ENCODE measurements around the gene LMLN. TPM values are rescaled to one million over a fixed set of nuclear protein-coding genes. Genes with fewer than 3 reads are reported as not detected.
"Not testable (repeated sequence)": the region's sequence is repeated elsewhere in the genome, so short reads cannot be mapped to it uniquely, and the experiment has no call there.

Gene LMLN
- total RNA-seq, 2 experiments from 2014 or later, result 3.5 to 3.6 TPM

DNA sequence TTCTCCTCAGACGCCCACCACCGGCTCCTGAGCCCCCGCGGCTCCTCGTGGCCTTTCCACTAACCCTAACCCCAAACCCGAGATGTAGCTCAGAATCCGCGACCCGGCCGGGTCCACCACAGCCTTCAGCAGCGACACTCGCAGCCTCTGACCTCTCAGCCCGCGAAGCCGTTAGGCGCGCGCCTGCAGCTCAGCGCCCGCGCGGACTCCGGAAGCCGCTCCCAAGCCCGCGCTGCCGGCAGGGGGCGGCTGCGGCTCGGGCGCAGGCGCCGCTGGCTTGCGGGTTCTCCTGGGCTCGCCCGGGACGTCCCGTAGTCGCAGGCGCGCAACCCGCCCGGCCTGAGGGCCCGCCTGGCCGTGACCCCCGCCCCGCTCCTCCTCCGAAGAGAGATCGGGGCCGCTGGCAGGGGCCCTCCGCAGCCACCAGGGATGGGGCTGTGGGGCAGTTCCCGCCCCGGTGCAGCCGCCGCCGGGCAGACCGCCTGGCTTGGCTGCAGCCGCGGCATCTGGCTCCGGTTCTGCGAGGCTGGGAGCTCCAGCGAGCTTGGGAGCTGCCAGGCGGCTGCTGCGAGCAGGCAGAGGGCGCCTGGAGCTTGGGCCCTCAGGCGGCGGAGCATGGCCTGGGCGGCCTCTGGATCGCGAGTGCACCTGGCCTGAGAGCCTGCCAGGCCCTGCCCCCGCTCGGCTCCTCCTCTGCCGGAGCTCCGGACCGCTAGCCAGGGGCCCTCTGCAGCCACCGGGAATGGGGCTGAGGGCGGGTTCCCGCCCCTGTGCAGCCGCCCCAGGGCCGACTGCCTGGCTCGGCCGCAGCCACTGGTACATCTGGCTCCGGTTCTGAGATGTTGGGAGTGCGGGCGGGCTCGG is 120.7 kb downstream of the LMLN start:
- Mint-ChIP-seq H3K4me1 (ENCODE audit: low read depth) (peaks cover 10% of the 10 kb centered on the region), H3K9me3 (peaks cover 3% of the 10 kb centered on the region), H3K27me3 (peaks cover 62% of the 10 kb centered on the region), H3K27ac (no peak overlapping the region), H3K36me3 (ENCODE audit: low read depth) (no peaks in the 10 kb centered on the region), H3K4me3 (peak overlapping the region; percentile 70)
- H3K36me3 ChIP-seq (ENCODE audit: insufficient read depth, low read length), result no peaks in the 10 kb centered on the region
- H3K27ac ChIP-seq (ENCODE audit: low read depth in 1 of 2, low read length in 2 of 2), result no peak overlapping the region
- peak; percentile 59 to 90 (median 70) for DNase-seq
- H3K4me3 ChIP-seq (ENCODE audit: low read length), result peak overlapping the region; percentile 71
- H3K9me3 ChIP-seq (ENCODE audit: control insufficient read depth in 1 of 2, insufficient read depth in 1 of 2, low read length in 2 of 2), result peaks cover 7 to 11% of the 10 kb centered on the region in 2 experiments
- POLR2A ChIA-PET, result interaction anchor here (0.6 to 1.3 kb wide), 2 partner anchors 9 to 23 kb away, joined by 3 to 4 read pairs; no protein-coding TSS in a partner anchor
- H3K4me1 ChIP-seq (ENCODE audit: insufficient read depth, low read length), result peaks cover 18% of the 10 kb centered on the region
- TF ChIP-seq CTCF (IDR thresholded peaks at IDR 0.05), result peak; percentile 34
- H3K27me3 ChIP-seq (ENCODE audit: control insufficient read depth in 1 of 2, insufficient read depth in 2 of 2, low read length in 2 of 2), result peaks cover 11 to 45% of the 10 kb centered on the region in 2 experiments
- peak; percentile 90 for ATAC-seq (ENCODE audit: poor library complexity)
- CTCF ChIA-PET, result interaction anchor here (0.6 to 1.6 kb wide), 11 partner anchors 9 to 175 kb away, joined by 3 to 21 read pairs (median 3); partner anchors contain the start of gene RPL35A
- intact Hi-C loops (cut with DNase I, micrococcal nuclease), result loop anchor here in 1 of 2 experiments (10.0 kb wide), 1 partner anchor 126 kb away; the partner anchor contains the start of gene RPL35A

DNA sequence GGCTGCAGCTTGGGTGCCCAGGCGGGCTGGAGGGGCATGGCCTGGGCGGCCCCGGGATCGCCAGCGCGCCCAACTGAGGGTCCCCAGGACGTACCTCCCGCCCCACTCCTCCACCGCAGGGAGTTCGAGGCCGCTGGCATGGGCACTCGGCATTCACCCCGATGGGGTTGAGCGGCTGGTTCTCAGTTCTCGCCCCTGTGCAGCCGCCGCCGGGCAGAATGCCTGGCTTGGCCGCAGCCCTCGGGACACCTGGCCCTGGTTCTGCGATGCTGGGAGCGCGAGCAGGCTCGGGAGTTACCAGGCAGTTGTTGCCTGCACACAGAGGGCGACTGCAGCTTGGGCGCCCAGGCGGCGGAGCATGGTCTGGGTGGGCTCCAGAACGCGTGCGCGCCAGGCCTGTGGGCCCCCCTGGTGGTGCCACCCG is 121.4 kb downstream of the LMLN start:
- no peak overlapping the region for H3K27ac Mint-ChIP-seq
- Histone ChIP-seq H3K4me3 (ENCODE audit: low read length) (no peak overlapping the region), H3K27ac (ENCODE audit: low read depth in 1 of 2, low read length in 2 of 2) (no peak overlapping the region), H3K36me3 (ENCODE audit: insufficient read depth, low read length) (no peaks in the 10 kb centered on the region), H3K4me1 (ENCODE audit: insufficient read depth, low read length) (peaks cover 18% of the 10 kb centered on the region), H3K9me3 (ENCODE audit: control insufficient read depth in 1 of 2, insufficient read depth in 1 of 2, low read length in 2 of 2) (peaks cover 7 to 11% of the 10 kb centered on the region in 2 experiments), H3K27me3 (ENCODE audit: control insufficient read depth in 1 of 2, insufficient read depth in 2 of 2, low read length in 2 of 2) (peaks cover 11 to 45% of the 10 kb centered on the region in 2 experiments)
- POLR2A ChIA-PET, result interaction anchor here (1.3 kb wide), 1 partner anchor 8 kb away, joined by 4 read pairs; no protein-coding TSS in a partner anchor
- H3K27me3 Mint-ChIP-seq, result peaks cover 64% of the 10 kb centered on the region
- intact Hi-C loops (cut with DNase I, micrococcal nuclease), result loop anchor here in 1 of 2 experiments (10.0 kb wide), 1 partner anchor 127 kb away; the partner anchor contains the start of gene RPL35A
- no peaks in the 10 kb centered on the region for H3K36me3 Mint-ChIP-seq (ENCODE audit: low read depth)
- CTCF ChIA-PET, result interaction anchor here (0.6 to 1.5 kb wide), 4 partner anchors 9 to 58 kb away, joined by 3 to 21 read pairs (median 3); no protein-coding TSS in a partner anchor
- ATAC-seq (ENCODE audit: poor library complexity) (no peak), DNase-seq (no peak)
- peaks cover 10% of the 10 kb centered on the region for H3K4me1 Mint-ChIP-seq (ENCODE audit: low read depth)
- no peak for TF ChIP-seq CTCF (IDR thresholded peaks at IDR 0.05)
- H3K4me3 Mint-ChIP-seq, result no peak overlapping the region
- H3K9me3 Mint-ChIP-seq, result peaks cover 3% of the 10 kb centered on the region

DNA sequence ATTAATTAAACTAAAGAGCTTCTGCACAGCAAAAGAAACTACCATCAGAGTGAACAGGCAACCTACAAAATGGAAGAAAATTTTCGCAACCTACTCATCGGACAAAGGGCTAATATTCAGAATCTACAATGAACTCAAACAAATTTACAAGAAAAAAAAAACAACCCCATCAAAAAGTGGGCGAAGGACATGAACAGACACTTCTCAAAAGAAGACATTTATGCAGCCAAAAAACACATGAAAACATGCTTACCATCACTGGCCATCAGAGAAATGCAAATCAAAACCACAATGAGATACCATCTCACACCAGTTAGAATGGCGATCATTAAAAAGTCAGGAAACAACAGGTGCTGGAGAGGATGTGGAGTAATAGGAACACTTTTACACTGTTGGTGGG is 122.2 kb downstream of the LMLN start:
- H3K9me3 Mint-ChIP-seq; H3K27ac Mint-ChIP-seq; H3K4me3 ChIP-seq (ENCODE audit: low read length); H3K4me1 Mint-ChIP-seq (ENCODE audit: low read depth); H3K27ac ChIP-seq (ENCODE audit: low read depth in 1 of 2, low read length in 2 of 2); POLR2A ChIA-PET; DNase-seq; H3K36me3 ChIP-seq (ENCODE audit: insufficient read depth, low read length); ATAC-seq (ENCODE audit: poor library complexity); CTCF ChIA-PET; H3K36me3 Mint-ChIP-seq (ENCODE audit: low read depth): not testable (repeated sequence)
- peaks cover 62% of the 10 kb centered on the region for H3K27me3 Mint-ChIP-seq
- Histone ChIP-seq H3K9me3 (ENCODE audit: control insufficient read depth in 1 of 2, insufficient read depth in 1 of 2, low read length in 2 of 2) (peaks cover 7 to 11% of the 10 kb centered on the region in 2 experiments), H3K27me3 (ENCODE audit: control insufficient read depth in 1 of 2, insufficient read depth in 2 of 2, low read length in 2 of 2) (peaks cover 9 to 45% of the 10 kb centered on the region in 2 experiments), H3K4me1 (ENCODE audit: insufficient read depth, low read length) (peaks cover 18% of the 10 kb centered on the region)
- peak overlapping the region; percentile 75 for H3K4me3 Mint-ChIP-seq
- intact Hi-C loops (cut with DNase I, micrococcal nuclease), result loop anchor here (2.0 to 10.0 kb wide), 2 partner anchors 49 to 127 kb away; partner anchors contain the start of gene RPL35A (in 1 of the 2)
